ENCODE data around the gene MCTP2.

MCTP2 gene

DNA sequence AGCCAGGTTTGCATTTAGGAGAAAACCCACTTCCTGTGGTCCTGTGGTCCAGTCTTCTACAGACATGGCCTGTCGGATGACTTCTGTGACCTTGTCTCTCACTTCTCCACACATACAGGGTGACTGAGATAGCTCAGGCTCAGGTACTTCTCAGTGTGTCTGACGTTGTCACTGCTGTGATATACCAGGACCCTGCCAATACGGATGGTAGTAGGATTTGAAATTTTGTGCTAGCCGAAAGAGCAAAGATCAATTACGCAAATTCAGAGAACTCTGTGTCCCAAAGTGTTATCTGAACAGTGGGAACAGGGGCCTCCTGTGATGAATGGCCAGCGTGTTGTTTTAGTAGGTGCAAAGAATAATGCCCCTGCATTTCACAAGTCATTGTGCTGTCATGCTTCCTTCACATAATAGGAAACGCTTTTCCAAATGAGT is 128.9 kb downstream of the MCTP2 start:
- no peak for DNase-seq

DNA sequence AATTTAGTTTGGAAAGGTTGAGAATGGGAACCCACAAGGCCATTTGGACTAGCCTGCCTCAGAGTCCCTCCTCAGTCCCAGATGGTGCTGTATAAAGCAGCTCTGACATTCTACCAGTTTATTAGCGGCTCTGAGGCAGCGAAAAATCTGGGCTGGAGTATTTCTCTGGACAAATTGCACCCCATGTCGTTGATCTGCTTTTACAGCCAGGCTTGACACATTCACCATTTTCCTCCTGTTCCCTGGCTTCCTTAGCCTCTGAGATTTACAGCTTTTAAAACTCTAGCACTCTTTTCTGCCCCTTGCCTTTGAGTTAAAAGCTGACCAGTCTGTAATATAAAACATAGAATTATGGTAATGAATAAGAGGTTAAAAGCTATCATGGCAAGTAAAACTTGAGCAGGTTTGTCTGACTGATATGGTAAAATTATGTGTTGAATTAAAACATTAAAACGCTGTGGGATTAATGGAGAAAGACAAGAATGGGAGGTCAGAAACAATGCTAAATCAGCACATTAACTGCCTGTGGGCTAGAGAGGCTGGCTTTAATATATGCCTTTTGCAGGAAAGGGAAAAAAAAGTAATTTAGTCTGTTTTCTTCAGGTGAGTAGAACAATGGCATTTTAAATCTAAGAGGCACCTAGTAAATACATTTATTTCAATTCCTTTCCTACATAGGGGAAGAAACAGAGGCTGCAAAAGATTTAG is 131.2 kb downstream of the MCTP2 start:
- DNase-seq: no peak

DNA sequence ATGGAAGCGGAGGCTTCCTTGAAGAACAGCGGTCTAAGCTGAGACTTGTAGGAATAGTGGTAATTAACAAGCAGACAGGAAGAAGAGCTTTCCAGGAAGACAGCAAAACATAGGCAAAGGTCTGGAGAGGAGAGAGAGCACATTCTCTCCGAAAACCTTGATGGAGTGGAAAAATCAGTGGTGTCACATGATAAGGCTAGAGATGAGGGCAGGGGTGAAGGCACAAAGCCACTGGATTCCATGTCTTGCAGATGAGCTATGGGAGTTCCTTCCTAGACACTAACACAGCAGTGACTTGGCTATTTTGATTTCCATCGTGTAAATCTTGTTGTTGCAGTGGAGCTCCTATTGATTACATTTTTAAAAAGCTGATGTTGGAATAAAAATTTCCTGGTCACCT is 132.0 kb downstream of the MCTP2 start:
- DNase-seq: no peak

- DNase-seq: no peak
Measured at GRCh38 chr15:94366781-94367180, 135.4 kb downstream of the MCTP2 start.

DNA sequence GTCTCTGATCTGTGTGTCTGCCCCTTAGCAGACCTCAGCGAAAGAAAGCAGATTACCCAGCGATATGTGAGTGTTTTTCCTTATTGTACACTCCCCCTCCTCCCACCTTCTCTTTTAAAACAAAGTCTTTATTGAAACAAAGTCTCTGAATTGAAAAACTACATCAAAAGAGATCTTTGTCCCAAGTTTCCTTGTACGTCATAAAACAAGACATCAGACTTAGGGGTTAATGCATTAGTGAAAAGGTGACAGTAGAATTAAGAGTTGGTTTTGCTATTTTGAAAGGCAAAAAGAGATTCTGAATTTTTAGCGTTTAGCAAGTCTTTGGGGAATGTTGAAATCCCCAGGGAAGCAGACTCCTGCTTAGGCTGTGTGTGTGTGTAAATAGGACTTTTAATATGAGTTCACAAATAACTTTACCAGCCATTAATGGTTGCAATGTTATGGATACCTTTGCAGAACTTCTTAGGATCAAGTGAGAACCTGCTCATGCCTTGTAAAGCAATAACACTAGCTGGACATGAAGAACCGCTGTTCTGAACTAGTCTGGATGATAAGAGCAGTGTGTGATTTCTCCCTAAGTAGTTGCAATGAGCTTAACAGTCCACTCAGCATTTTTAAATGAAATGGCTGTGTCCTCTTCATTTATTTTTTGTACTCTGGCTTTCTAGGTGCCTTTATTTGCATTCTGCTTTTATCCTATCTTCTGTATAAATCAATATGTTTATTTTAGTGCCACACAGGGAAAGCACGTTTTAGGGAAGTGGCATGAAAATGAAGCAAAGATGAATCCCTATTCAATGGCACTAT is 136.6 kb downstream of the MCTP2 start:
- DNase-seq: no peak

DNA sequence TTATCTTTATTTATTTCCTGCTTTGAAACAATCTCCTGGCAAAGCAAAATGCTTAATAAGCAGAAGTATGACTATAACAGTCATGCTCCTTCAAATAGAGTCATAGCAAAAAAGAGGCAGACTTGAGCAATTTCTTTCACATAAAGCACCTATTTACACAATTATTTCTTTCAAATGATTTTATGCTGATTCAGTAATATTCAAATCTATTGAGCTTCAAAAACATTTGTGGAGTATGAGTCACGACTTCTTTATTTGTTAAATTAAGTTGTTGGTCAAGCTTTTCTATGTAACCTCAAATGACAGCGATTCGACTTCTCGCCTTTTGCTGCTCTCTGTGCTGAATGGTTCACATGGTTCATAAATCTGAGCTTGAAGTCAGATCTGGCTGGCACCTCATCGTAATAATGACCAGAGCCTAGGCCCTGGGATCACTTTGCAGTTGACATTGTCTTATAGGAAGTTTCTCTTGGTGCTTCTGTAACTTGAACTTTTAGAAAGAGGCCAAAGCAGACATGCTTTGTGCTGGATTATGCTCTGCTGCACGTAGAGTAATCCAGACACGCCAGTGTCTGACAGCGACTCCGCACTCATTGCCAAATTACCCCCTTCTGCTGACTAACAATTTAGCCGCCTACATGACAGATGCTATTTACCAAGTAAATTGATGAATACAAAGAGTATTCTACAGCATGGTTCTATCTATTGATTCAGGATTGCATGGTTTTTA is 139.0 kb downstream of the MCTP2 start:
- no peak for DNase-seq

DNA sequence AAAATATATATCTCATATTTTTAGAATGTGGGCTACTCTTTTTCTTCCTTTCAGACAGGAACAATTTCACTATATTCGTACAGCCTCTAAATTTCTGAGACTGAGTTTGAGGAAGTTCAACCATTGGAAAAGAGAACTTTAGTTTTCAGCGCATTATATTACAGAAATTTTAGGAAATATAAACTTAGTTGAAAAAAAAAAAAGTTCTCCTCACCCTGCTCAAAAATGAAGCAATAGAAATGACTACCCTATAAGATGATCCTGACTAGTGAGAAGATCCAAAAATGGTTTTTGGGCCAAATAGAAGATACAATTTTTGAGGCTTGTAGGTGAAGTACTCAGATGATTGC is 139.6 kb downstream of the MCTP2 start:
- peak; percentile 21 to 26 for DNase-seq

DNA sequence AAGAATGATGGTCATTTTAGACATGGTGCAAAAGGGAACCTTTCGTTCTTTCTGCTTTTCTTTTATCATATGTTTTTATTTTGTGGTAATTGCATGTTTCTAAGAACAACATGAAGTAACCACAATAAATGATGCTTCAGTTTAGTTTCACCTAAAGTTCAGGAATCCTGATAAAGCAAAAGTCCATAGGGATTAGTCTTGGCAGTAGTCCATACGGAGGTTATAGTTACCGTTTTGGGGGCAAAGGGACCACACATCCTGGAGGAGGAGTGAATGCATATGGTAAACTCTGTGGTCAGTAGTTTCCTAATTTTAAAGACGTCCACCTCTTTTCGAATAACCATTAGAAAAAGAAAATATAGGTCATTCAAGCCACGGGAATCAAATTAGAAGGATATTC is 141.5 kb downstream of the MCTP2 start:
- DNase-seq: no peak

GRCh38 chr15:94375997-94376396 is 144.6 kb downstream of the MCTP2 start:
- DNase-seq: no peak

- no peak for DNase-seq
Measured at GRCh38 chr15:94379986-94380385, 148.6 kb downstream of the MCTP2 start.

GRCh38 chr15:94380798-94381197 is 149.4 kb downstream of the MCTP2 start:
- no peak for DNase-seq

DNA sequence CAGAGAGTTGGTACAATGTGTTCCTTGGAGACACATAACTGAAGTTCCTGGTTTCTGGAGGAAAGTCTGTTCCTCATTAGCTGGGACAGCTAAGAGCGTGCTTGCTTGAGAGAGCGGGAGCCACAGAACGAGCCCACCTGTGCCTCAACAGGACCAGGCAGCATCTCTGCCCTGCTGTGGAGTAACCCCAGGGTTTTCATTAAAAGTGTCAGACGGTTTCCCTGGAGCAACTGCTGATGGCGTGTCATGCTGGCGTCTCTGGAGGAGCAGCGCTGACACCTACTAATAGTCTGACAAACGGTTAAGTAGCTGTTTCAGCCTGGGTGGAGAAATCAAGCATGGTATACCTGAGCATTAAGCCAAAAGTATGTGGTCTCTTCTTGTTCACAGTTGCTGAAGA is 150.0 kb downstream of the MCTP2 start:
- peak in 1 of 2 experiments; percentile 4 for DNase-seq

DNA sequence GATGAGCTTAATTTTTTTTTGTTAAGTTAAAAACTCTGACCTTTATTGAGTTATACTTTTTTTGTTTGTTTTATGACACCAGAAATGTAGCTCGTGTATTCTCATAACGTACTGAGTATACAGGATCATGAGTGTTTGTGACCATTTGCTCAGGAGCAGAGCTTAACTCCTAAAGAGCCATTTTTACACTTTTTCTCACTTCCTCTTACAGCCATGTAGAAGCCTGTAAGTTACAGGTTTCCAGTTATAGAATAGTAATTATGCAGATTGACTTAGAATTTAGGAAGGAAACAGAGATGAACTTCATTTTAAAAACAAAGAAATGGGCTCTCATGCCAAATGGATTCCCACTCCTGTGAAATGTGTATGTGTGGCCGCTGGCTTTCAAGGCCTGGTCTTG is 151.7 kb downstream of the MCTP2 start:
- DNase-seq: no peak

- no peak for DNase-seq
Measured at GRCh38 chr15:94383706-94384105, 152.3 kb downstream of the MCTP2 start.

DNA sequence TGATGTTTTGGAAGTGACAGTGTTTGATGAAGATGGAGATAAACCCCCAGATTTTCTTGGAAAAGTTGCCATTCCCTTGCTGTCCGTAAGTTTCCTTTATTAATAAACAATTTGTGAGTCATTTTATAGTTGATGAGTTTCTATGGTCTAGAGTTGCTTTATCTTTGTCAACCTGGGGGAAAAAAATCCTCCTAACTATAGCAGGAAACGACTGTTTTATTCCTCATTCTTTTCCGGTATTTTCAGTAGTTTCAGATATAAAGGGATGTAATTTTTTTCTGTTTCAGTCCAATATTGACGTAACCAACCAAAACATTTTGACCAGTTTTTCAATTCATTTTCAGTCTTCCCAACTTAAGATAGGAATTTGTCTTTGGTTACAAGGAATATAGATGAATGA is 154.1 kb downstream of the MCTP2 start:
- DNase-seq: no peak

GRCh38 chr15:94386351-94386750 is 155.0 kb downstream of the MCTP2 start:
- no peak for DNase-seq

- DNase-seq: no peak
Measured at GRCh38 chr15:94387442-94387841, 156.1 kb downstream of the MCTP2 start.

GRCh38 chr15:94387849-94388441 is 156.6 kb downstream of the MCTP2 start:
- no peak for DNase-seq

DNA sequence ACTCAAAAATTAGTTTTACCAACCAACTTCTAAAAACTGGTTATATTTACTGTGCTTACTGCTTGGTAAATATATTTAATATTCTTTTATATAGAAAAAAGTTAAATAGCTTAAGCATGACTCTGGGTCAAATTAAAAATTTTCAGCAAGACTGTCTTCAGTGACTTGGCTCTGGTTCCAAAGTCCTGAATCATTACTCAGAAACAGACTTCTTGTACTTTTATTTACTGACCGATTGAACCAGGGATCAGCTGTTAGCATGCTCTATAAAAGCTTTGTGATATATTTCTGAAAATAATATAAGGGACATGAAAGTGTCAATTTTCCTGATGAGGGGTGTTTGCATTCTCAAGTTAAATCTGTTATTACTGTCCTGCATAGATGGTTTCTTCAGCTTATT is 164.3 kb downstream of the MCTP2 start:
- DNase-seq: no peak

GRCh38 chr15:94397337-94397736 is 166.0 kb downstream of the MCTP2 start:
- DNase-seq: no peak

DNA sequence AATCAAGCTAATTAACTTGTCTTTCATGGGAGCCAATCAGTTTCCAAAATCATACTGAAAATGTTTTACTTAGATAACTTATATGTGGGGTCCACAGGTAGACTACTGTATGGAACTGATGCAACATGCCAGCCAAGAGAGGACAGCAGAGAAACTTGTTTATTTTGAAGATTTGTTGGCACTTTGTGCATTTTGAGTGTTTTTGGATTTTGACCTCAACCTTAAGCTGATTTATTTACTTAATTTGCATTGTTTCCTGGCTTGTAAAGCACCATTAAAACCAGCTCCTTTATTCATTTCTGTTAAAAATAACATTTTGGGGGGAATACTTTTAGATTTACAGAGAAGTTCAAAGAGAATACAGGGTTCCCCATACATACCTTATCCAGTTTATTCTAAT is 166.6 kb downstream of the MCTP2 start:
- no peak for DNase-seq

GRCh38 chr15:94400526-94401298 is 169.4 kb downstream of the MCTP2 start:
- DNase-seq: no peak

GRCh38 chr15:94403331-94403730 is 172.0 kb downstream of the MCTP2 start:
- no peak for DNase-seq

All from Kasumi-1 (cell line).